Measurements from ENCODE around the gene ATP6V0A1.

GRCh38 chr17:42520540-42520951, 61.9 kb downstream of the ATP6V0A1 start:
- TF ChIP-seq CTCF (IDR thresholded peaks at IDR 0.05) = no peak
- TF ChIP-seq POLR2A (IDR thresholded peaks at IDR 0.05) = no peak

Measured in testis (tissue), 2 donors.